Neural progenitor cell (in vitro differentiated cells): ENCODE data around the gene TRIO. TPM values are rescaled to one million over a fixed set of nuclear protein-coding genes. Genes with fewer than 3 reads are reported as not detected.
A peak's percentile ranks its signal among the peaks of the same experiment; 100 is the strongest.

Source experiments
- DNase-seq: peaks from one replicate; pipeline ENCODE4 v3.0.0-alpha.2; 2016; ENCODE audit warnings: low spot score
- H2AFZ ChIP-seq: fragments of 200-600 bp; sonication (generic); replicated peaks from 2 replicates; pipeline ENCODE4 v1.6.1; 2016; ENCODE audit warnings: antibody characterized with exemption
- H3F3A ChIP-seq: fragments of 200-600 bp; sonication (generic); 2 replicates; pipeline ENCODE4 v1.6.1; 2016; ENCODE audit warnings: antibody characterized with exemption, low read depth
- H3K27ac ChIP-seq: fragments of 200-600 bp; sonication (generic); 2 replicates; pipeline ENCODE4 v1.5.1; 2016; ENCODE audit warnings: mild to moderate bottlenecking
- H3K27me3 ChIP-seq: fragments of 200-600 bp; sonication (generic); 2 replicates; pipeline ENCODE4 v1.6.1; 2016; ENCODE audit warnings: mild to moderate bottlenecking, moderate library complexity
- H3K36me3 ChIP-seq: fragments of 200-600 bp; sonication (generic); 2 replicates; pipeline ENCODE4 v1.5.1; 2016
- H3K4me1 ChIP-seq: fragments of 200-600 bp; sonication (generic); 2 replicates; pipeline ENCODE4 v1.6.1; 2016; ENCODE audit warnings: mixed run types
- H3K4me2 ChIP-seq: fragments of 200-600 bp; sonication (generic); 2 replicates; pipeline ENCODE4 v1.6.1; 2016
- H3K4me3 ChIP-seq: fragments of 200-600 bp; sonication (generic); 2 replicates; pipeline ENCODE4 v1.5.1; 2016
- H3K79me2 ChIP-seq: fragments of 200-600 bp; sonication (generic); 2 replicates; pipeline ENCODE4 v1.6.1; 2016; ENCODE audit warnings: low read depth
- H3K9ac ChIP-seq: fragments of 200-600 bp; sonication (generic); 2 replicates; pipeline ENCODE4 v1.6.1; 2016
- H3K9me3 ChIP-seq: fragments of 200-600 bp; sonication (generic); 2 replicates; pipeline ENCODE4 v1.5.1; 2016; ENCODE audit warnings: low read depth
- H4K20me1 ChIP-seq: fragments of 200-600 bp; sonication (generic); 2 replicates; pipeline ENCODE4 v1.6.1; 2016; ENCODE audit warnings: low read depth
- H3K27ac Mint-ChIP-seq: 3 replicates; pipeline ENCODE4 v1.8.0; 2021; ENCODE audit warnings: mixed read lengths
- H3K27me3 Mint-ChIP-seq: 2 replicates; pipeline ENCODE4 v1.8.0; 2022; ENCODE audit warnings: low read depth, mild to moderate bottlenecking, inconsistent platforms, moderate library complexity, mixed read lengths; ENCODE audit not compliant: insufficient read depth
- H3K36me3 Mint-ChIP-seq: 3 replicates; pipeline ENCODE4 v1.8.0; 2021; ENCODE audit warnings: mixed read lengths
- H3K4me1 Mint-ChIP-seq: 3 replicates; pipeline ENCODE4 v1.8.0; 2021; ENCODE audit warnings: mixed read lengths
- H3K4me3 Mint-ChIP-seq: 3 replicates; pipeline ENCODE4 v1.8.0; 2021; ENCODE audit warnings: mild to moderate bottlenecking, moderate library complexity, mixed read lengths
- H3K9me3 Mint-ChIP-seq: 3 replicates; pipeline ENCODE4 v1.8.0; 2020; ENCODE audit warnings: mixed read lengths
- EZH2 ChIP-seq: fragments of 200-600 bp; sonication (generic); IDR thresholded peaks from 2 replicates; pipeline ENCODE4 v1.6.1; 2017; ENCODE audit warnings: antibody characterized with exemption, mild to moderate bottlenecking, moderate library complexity
- EZH2phosphoT487 ChIP-seq: fragments of 200-600 bp; sonication (generic); IDR thresholded peaks from 2 replicates; pipeline ENCODE4 v1.6.1; 2017; ENCODE audit warnings: antibody characterized with exemption
- total RNA-seq: library from RNA; depleted of rRNA; stranded (reverse); fragments of >200 nt; gene quantifications from 2 replicates; pipeline ENCODE4 v1.2.3, GENCODE V29; 2015; ENCODE audit warnings: low replicate concordance
- TF ChIP-seq, protein P1 (sequence below): fragments of 200-600 bp; sonication (generic); IDR thresholded peaks from 2 replicates; pipeline ENCODE4 v1.5.1; 2017; ENCODE audit warnings: antibody characterized with exemption, mild to moderate bottlenecking

TRIO gene
- total RNA-seq, 1 donor from 2014 or later: 84.7 TPM

DNA sequence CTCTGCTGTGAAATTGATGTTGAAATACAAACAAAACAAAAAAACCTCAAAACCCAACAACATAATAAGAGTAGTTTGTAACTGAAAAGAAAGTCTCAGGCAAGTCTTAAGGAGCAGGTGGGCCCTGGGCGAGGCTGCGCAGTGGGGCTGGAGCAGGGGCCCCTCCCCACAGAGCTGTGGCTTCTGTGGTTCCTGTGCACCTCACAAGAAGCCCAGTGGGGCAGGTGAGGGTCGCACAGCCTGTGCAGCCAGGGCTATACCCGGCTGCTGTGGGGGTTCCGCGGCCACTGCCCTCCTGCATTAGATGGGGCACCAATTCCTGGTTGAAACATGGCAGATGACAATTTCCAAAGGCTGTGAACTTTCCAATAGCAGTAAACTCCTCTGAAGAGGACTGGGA is 75.3 kb downstream of the TRIO start:
- no peak overlapping the region for H3K27ac Mint-ChIP-seq
- H2AFZ ChIP-seq: no peak overlapping the region
- H3K9me3 ChIP-seq: no peaks in the 10 kb centered on the region
- peaks cover 98% of the 10 kb centered on the region for H4K20me1 ChIP-seq
- no peak overlapping the region for H3K4me2 ChIP-seq
- peaks cover 2% of the 10 kb centered on the region for H3K27me3 Mint-ChIP-seq
- H3K36me3 ChIP-seq: no peaks in the 10 kb centered on the region
- peaks cover 58% of the 10 kb centered on the region for H3K4me1 Mint-ChIP-seq
- DNase-seq: no peak
- no peak overlapping the region for H3K4me3 Mint-ChIP-seq
- no peak for TF ChIP-seq EZH2
- TF ChIP-seq EZH2phosphoT487: no peak
- TF ChIP-seq, protein P1, sequence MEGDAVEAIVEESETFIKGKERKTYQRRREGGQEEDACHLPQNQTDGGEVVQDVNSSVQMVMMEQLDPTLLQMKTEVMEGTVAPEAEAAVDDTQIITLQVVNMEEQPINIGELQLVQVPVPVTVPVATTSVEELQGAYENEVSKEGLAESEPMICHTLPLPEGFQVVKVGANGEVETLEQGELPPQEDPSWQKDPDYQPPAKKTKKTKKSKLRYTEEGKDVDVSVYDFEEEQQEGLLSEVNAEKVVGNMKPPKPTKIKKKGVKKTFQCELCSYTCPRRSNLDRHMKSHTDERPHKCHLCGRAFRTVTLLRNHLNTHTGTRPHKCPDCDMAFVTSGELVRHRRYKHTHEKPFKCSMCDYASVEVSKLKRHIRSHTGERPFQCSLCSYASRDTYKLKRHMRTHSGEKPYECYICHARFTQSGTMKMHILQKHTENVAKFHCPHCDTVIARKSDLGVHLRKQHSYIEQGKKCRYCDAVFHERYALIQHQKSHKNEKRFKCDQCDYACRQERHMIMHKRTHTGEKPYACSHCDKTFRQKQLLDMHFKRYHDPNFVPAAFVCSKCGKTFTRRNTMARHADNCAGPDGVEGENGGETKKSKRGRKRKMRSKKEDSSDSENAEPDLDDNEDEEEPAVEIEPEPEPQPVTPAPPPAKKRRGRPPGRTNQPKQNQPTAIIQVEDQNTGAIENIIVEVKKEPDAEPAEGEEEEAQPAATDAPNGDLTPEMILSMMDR: no peak
- H3K36me3 Mint-ChIP-seq: peaks cover 17% of the 10 kb centered on the region
- H3K27ac ChIP-seq: peak overlapping the region; percentile 23
- H3K9me3 Mint-ChIP-seq: peaks cover 6% of the 10 kb centered on the region
- no peaks in the 10 kb centered on the region for H3K27me3 ChIP-seq
- no peak overlapping the region for H3K4me3 ChIP-seq
- peaks cover 85% of the 10 kb centered on the region for H3K4me1 ChIP-seq
- H3F3A ChIP-seq: peaks cover 17% of the 10 kb centered on the region
- H3K79me2 ChIP-seq: peaks cover 99% of the 10 kb centered on the region
- H3K9ac ChIP-seq: no peak overlapping the region

DNA sequence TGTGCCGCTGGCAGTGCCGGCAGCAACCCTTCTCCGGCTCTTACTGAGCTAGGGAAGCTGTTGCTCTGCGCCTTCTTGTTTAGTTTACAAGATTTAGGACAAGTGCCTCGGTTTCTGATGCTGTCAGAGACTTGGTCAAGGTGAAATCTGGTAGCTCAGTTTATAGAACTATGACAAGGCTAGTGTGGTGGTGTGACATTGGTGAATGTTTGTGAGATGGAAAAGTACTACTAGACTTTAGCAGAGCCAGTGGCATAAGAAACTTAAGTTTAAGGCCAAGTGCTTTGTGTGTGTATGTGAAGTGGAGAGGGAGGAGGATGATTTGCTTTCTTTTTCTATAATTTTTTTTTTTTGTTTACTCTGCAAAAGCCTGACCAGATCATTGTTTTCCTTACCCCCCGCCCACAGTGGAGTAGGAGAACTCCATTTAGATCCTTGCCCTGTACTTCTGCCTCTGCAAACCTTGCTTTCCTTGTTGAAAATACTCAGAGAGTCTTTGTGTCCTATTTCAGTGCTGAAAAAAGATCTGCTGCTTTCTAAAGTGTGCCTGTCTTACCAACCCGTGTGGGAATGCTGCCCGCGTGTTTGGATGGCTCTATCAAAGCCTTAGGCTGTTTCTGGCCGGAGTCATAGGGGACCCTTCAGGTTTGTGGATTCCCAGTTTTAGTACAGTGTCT is 75.9 kb downstream of the TRIO start:
- peaks cover 15% of the 10 kb centered on the region for H3K36me3 Mint-ChIP-seq

DNA sequence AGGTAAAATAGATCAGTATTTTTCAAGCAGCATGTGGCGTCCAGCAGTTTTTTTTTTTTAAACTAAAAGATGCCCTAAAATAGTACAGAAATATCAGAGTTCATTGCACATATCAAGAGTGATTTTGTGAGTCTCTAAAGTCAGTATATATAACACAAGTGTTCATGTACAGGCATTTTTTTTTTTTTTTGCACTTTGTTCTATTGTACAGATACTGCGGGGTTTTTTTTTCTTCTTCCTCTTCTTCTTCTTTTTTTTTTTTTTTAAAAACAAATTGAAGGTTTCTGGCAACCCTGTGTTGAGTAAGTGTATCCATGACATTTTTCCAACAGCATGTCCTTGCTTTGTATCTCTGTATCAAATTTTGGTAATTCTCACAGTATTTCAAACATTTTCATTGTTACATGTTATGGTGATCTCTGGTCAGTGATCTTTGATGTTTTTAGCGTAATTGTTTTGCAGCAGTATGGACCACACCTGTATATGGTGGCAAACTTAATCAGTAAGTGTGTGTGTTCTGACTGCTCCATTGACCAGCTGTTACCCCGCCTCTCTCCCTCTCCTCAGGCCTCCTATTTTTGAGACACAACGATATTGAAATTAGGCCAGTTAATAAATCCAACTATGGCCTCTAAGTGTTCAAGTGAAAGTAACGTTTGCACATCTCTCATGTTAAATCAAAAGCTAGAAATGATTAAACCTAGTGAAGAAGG is 76.8 kb downstream of the TRIO start:
- peaks cover 2% of the 10 kb centered on the region for H3K27me3 Mint-ChIP-seq
- H4K20me1 ChIP-seq: peaks cover 97% of the 10 kb centered on the region
- H3K27ac Mint-ChIP-seq: no peak overlapping the region

More for the DNA sequence above, 75.9 kb downstream of the TRIO start:
- Histone ChIP-seq H4K20me1 (peaks cover 98% of the 10 kb centered on the region), H3K27me3 (no peaks in the 10 kb centered on the region), H3K79me2 (peaks cover 99% of the 10 kb centered on the region), H3F3A (peaks cover 17% of the 10 kb centered on the region), H2AFZ (no peak overlapping the region), H3K36me3 (no peaks in the 10 kb centered on the region), H3K9me3 (no peaks in the 10 kb centered on the region), H3K27ac (no peak overlapping the region), H3K9ac (no peak overlapping the region), H3K4me2 (no peak overlapping the region), H3K4me3 (no peak overlapping the region), H3K4me1 (peaks cover 81% of the 10 kb centered on the region)
- Mint-ChIP-seq H3K9me3 (peaks cover 6% of the 10 kb centered on the region), H3K4me1 (peaks cover 55% of the 10 kb centered on the region), H3K27me3 (peaks cover 2% of the 10 kb centered on the region), H3K4me3 (no peak overlapping the region), H3K27ac (peak overlapping the region; percentile 72)
- TF ChIP-seq EZH2: no peak
- TF ChIP-seq, protein P1: no peak
- no peak for TF ChIP-seq EZH2phosphoT487
- DNase-seq: no peak

More for the DNA sequence above, 76.8 kb downstream of the TRIO start:
- Histone ChIP-seq H3K9me3 (no peaks in the 10 kb centered on the region), H3K4me2 (no peak overlapping the region), H3K36me3 (no peaks in the 10 kb centered on the region), H3K4me1 (peaks cover 80% of the 10 kb centered on the region), H3K4me3 (no peak overlapping the region), H3F3A (peaks cover 17% of the 10 kb centered on the region), H2AFZ (no peak overlapping the region), H3K27ac (no peak overlapping the region), H3K27me3 (no peaks in the 10 kb centered on the region), H3K9ac (no peak overlapping the region), H3K79me2 (peaks cover 99% of the 10 kb centered on the region)
- TF ChIP-seq EZH2phosphoT487 (no peak), EZH2 (no peak)
- TF ChIP-seq, protein P1: no peak
- H3K4me3 Mint-ChIP-seq: no peak overlapping the region
- H3K36me3 Mint-ChIP-seq: peaks cover 15% of the 10 kb centered on the region
- H3K9me3 Mint-ChIP-seq: peaks cover 6% of the 10 kb centered on the region
- H3K4me1 Mint-ChIP-seq: peaks cover 55% of the 10 kb centered on the region
- DNase-seq: no peak
